KMS-11 (cell line): ENCODE results near the gene RELN.

Experiments used
- H2AFZ ChIP-seq: fragments of 200-600 bp; sonication (generic); 2 replicates; pipeline ENCODE4 v1.6.1; 2016; ENCODE audit warnings: antibody characterized with exemption, mixed run types, low read depth
- H3K27ac ChIP-seq: fragments of 200-600 bp; sonication (generic); 2 replicates; pipeline ENCODE4 v1.6.1; 2016; ENCODE audit warnings: mild to moderate bottlenecking, mixed run types
- H3K27me3 ChIP-seq: fragments of 200-600 bp; sonication (generic); 2 replicates; pipeline ENCODE4 v1.6.1; 2017; ENCODE audit warnings: mild to moderate bottlenecking, low read depth, mixed run types, moderate library complexity; ENCODE audit not compliant: insufficient read depth
- H3K36me3 ChIP-seq: fragments of 200-600 bp; sonication (generic); 2 replicates; pipeline ENCODE4 v1.6.1; 2017; ENCODE audit warnings: mild to moderate bottlenecking, mixed run types; ENCODE audit not compliant: insufficient read depth
- H3K4me1 ChIP-seq: fragments of 200-600 bp; sonication (generic); 2 replicates; pipeline ENCODE4 v1.6.1; 2016; ENCODE audit warnings: mild to moderate bottlenecking, low read depth, mixed run types; ENCODE audit not compliant: poor library complexity, severe bottlenecking
- H3K4me2 ChIP-seq: fragments of 200-600 bp; sonication (generic); 2 replicates; pipeline ENCODE4 v1.7.0; 2016; ENCODE audit warnings: mild to moderate bottlenecking, mixed run types
- H3K4me3 ChIP-seq: fragments of 200-600 bp; sonication (generic); IDR thresholded peaks from 2 replicates; pipeline ENCODE4 v1.6.1; 2017; ENCODE audit warnings: low read depth, low read length, mixed read lengths; ENCODE audit not compliant: insufficient read depth
- H3K79me2 ChIP-seq: fragments of 200-600 bp; sonication (generic); 2 replicates; pipeline ENCODE4 v1.6.1; 2016; ENCODE audit warnings: low read depth, mixed run types; ENCODE audit not compliant: insufficient read depth
- H3K9ac ChIP-seq: fragments of 200-600 bp; sonication (generic); 2 replicates; pipeline ENCODE4 v1.6.1; 2016; ENCODE audit warnings: mild to moderate bottlenecking, mixed run types
- H4K20me1 ChIP-seq: fragments of 200-600 bp; sonication (generic); 2 replicates; pipeline ENCODE4 v1.6.1; 2016; ENCODE audit warnings: mild to moderate bottlenecking, mixed run types; ENCODE audit not compliant: insufficient read depth
- CTCF ChIP-seq: fragments of 200-600 bp; sonication (generic); conservative IDR thresholded peaks from 2 replicates; pipeline ENCODE4 v1.6.1; 2017; ENCODE audit warnings: low read depth, mild to moderate bottlenecking, antibody characterized with exemption, low read length, moderate library complexity, mixed read lengths

The RELN gene

GRCh38 chr7:103875718-103876117, 113.7 kb downstream of the RELN start:
- Histone ChIP-seq H4K20me1 (no peaks in the 10 kb centered on the region), H3K9ac (no peak overlapping the region), H3K4me2 (no peak overlapping the region), H2AFZ (no peak overlapping the region), H3K27ac (no peak overlapping the region), H3K36me3 (no peaks in the 10 kb centered on the region), H3K27me3 (no peaks in the 10 kb centered on the region), H3K4me1 (no peaks in the 10 kb centered on the region), H3K4me3 (no peak overlapping the region), H3K79me2 (no peaks in the 10 kb centered on the region)
- no peak for TF ChIP-seq CTCF

- no peak for TF ChIP-seq CTCF
- H3K4me3 ChIP-seq, result no peak overlapping the region
- H3K79me2 ChIP-seq, result no peaks in the 10 kb centered on the region
- no peaks in the 10 kb centered on the region for H3K36me3 ChIP-seq
- H3K4me1 ChIP-seq, result no peaks in the 10 kb centered on the region
- no peak overlapping the region for H3K27ac ChIP-seq
- H3K4me2 ChIP-seq, result no peak overlapping the region
- H3K9ac ChIP-seq, result no peak overlapping the region
- no peaks in the 10 kb centered on the region for H3K27me3 ChIP-seq
- H2AFZ ChIP-seq, result no peak overlapping the region
- H4K20me1 ChIP-seq, result no peaks in the 10 kb centered on the region
These were observed 118.0 kb downstream of the RELN start for GRCh38 chr7:103871473-103871872.

- no peak for TF ChIP-seq CTCF
- no peak overlapping the region for H2AFZ ChIP-seq
- no peak overlapping the region for H3K4me2 ChIP-seq
- no peaks in the 10 kb centered on the region for H3K27me3 ChIP-seq
- H3K4me1 ChIP-seq, result no peaks in the 10 kb centered on the region
- H3K36me3 ChIP-seq, result no peaks in the 10 kb centered on the region
- H3K79me2 ChIP-seq, result no peaks in the 10 kb centered on the region
- no peak overlapping the region for H3K9ac ChIP-seq
- H4K20me1 ChIP-seq, result no peaks in the 10 kb centered on the region
- no peak overlapping the region for H3K27ac ChIP-seq
- no peak overlapping the region for H3K4me3 ChIP-seq
These were observed 118.8 kb downstream of the RELN start for GRCh38 chr7:103870664-103871063.

GRCh38 chr7:103867874-103868273, 121.6 kb downstream of the RELN start:
- Histone ChIP-seq H3K36me3 (no peaks in the 10 kb centered on the region), H3K9ac (no peak overlapping the region), H3K4me2 (no peak overlapping the region), H3K27ac (no peak overlapping the region), H3K27me3 (no peaks in the 10 kb centered on the region), H3K79me2 (no peaks in the 10 kb centered on the region), H4K20me1 (no peaks in the 10 kb centered on the region), H2AFZ (no peak overlapping the region), H3K4me1 (no peaks in the 10 kb centered on the region), H3K4me3 (no peak overlapping the region)
- TF ChIP-seq CTCF, result no peak

GRCh38 chr7:103866919-103867318, 122.5 kb downstream of the RELN start:
- Histone ChIP-seq H3K27me3 (no peaks in the 10 kb centered on the region), H3K79me2 (no peaks in the 10 kb centered on the region), H3K36me3 (no peaks in the 10 kb centered on the region), H3K4me3 (no peak overlapping the region), H3K4me1 (no peaks in the 10 kb centered on the region), H3K27ac (no peak overlapping the region), H3K9ac (no peak overlapping the region), H3K4me2 (no peak overlapping the region), H4K20me1 (no peaks in the 10 kb centered on the region), H2AFZ (no peak overlapping the region)
- TF ChIP-seq CTCF, result no peak
